Measurements from ENCODE around the gene APH1B.

DNA sequence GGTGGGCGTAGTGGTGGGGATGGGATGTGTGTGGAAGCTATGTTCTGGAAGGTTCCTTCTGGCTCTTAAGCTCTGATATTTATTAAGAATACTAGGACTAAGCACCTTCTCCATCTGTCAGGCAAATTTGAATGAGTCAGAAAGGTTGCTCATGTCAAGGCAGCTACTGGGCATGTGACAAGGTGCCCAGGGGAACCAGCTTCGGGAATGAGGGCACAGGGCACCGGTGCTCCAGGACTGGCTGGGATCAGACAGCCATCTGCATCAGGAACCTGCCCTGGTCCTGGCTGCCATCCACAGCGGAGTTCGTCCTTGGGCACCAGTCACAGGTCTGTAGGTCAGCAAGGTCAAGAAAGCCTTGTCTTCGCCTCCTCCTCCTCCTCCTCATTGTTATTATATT is 71.8 kb downstream of the APH1B start:
- TF ChIP-seq, protein P1, sequence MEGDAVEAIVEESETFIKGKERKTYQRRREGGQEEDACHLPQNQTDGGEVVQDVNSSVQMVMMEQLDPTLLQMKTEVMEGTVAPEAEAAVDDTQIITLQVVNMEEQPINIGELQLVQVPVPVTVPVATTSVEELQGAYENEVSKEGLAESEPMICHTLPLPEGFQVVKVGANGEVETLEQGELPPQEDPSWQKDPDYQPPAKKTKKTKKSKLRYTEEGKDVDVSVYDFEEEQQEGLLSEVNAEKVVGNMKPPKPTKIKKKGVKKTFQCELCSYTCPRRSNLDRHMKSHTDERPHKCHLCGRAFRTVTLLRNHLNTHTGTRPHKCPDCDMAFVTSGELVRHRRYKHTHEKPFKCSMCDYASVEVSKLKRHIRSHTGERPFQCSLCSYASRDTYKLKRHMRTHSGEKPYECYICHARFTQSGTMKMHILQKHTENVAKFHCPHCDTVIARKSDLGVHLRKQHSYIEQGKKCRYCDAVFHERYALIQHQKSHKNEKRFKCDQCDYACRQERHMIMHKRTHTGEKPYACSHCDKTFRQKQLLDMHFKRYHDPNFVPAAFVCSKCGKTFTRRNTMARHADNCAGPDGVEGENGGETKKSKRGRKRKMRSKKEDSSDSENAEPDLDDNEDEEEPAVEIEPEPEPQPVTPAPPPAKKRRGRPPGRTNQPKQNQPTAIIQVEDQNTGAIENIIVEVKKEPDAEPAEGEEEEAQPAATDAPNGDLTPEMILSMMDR (conservative IDR thresholded peaks at IDR 0.05), result no peak
- TF ChIP-seq EZH2 (IDR thresholded peaks at IDR 0.05; ENCODE audit: low read depth), result no peak
